Prostate gland (tissue), 2 donors: ENCODE data around the gene PAK5. TPM values are rescaled to one million over a fixed set of nuclear protein-coding genes. Genes with fewer than 3 reads are reported as not detected.

Source experiments
- DNase-seq: peaks from one replicate; pipeline ENCODE4 v3.0.0-alpha.2; 2019; ENCODE audit warnings: low spot score
- H3K27ac ChIP-seq, 2 donors: fragments of 200-600 bp; sonication (generic); 2 replicates each; pipeline ENCODE4 v1.5.1; 2017 to 2019
- H3K27me3 ChIP-seq: fragments of 200-600 bp; sonication (generic); replicated peaks from 2 replicates; pipeline ENCODE4 v1.5.1; 2019; ENCODE audit not compliant: insufficient read depth
- H3K36me3 ChIP-seq, 2 donors: fragments of 200-600 bp; sonication (generic); 1 replicate in 1 of 2; 2 replicates in 1 of 2; pipeline versions ENCODE4 v1.5.1 to v1.8.1; 2017 to 2019
- H3K4me1 ChIP-seq: fragments of 200-600 bp; sonication (generic); replicated peaks from 2 replicates; pipeline ENCODE4 v1.5.1; 2019
- H3K4me3 ChIP-seq, 2 donors: fragments of 200-600 bp; sonication (generic); 2 replicates each; pipeline ENCODE4 v1.5.1; 2017 to 2019
- H3K9me3 ChIP-seq: fragments of 200-600 bp; sonication (generic); 2 replicates; pipeline ENCODE4 v1.5.1; 2017
- CTCF ChIP-seq, 4 experiments: fragments of 200-600 bp in 2 of 4; fragments of 450-650 bp in 2 of 4; sonication (generic) in 2 of 4; IDR thresholded peaks; 1 replicate in 3 of 4; 2 replicates in 1 of 4; pipeline ENCODE4 v1.5.1; 2016 to 2019; ENCODE audit warnings: antibody characterized with exemption in 4 of 4, mild to moderate bottlenecking in 2 of 4, moderate library complexity in 2 of 4
- POLR2A ChIP-seq: fragments of 450-650 bp; IDR thresholded peaks from one replicate; pipeline ENCODE4 v1.6.1; 2016; ENCODE audit warnings: antibody characterized with exemption, mild to moderate bottlenecking
- POLR2AphosphoS5 ChIP-seq: sonication (generic); formaldehyde crosslinking; IDR thresholded peaks from one replicate; pipeline ENCODE4 v1.6.1; 2017; ENCODE audit warnings: antibody characterized with exemption
- WGBS: methylation state at CpG from one replicate; pipeline ENCODE4 v1.1.5; 2018; 5-methylcytosine and 5-hydroxymethylcytosine counted together
- intact Hi-C: fragments of 100-400 bp; cut with DNase I; formaldehyde crosslinking; loops from one replicate; pipeline ENCODE4 v1.14.2; 2022
- total RNA-seq, 2 donors: library from RNA; depleted of rRNA; stranded (reverse); fragments of >200 nt; gene quantifications; one replicate each; pipeline ENCODE4 v1.1.0, GENCODE V29; 2016

The PAK5 gene
- total RNA-seq, 2 donors from 2014 or later = 1.4 to 1.9 TPM

- Histone ChIP-seq H3K27me3 (no peaks in the 10 kb centered on the region), H3K36me3 (no peaks in the 10 kb centered on the region), H3K4me1 (no peaks in the 10 kb centered on the region), H3K9me3 (no peaks in the 10 kb centered on the region), H3K4me3 (no peak overlapping the region), H3K27ac (no peak overlapping the region)
- intact Hi-C loops = no loop called here
- TF ChIP-seq CTCF (IDR thresholded peaks at IDR 0.05) (no peak), POLR2AphosphoS5 (no peak), POLR2A (no peak)
- WGBS = 90% methylated on average over 7 of the region's 7 CpGs
- DNase-seq = no peak
Measured at GRCh38 chr20:9723501-9724202, 115.2 kb downstream of the PAK5 start.

- no peak overlapping the region for H3K27ac ChIP-seq
- TF ChIP-seq CTCF (IDR thresholded peaks at IDR 0.05) (no peak), POLR2AphosphoS5 (no peak), POLR2A (no peak)
- no peak overlapping the region for H3K4me3 ChIP-seq
- H3K4me1 ChIP-seq = no peaks in the 10 kb centered on the region
- H3K9me3 ChIP-seq = no peaks in the 10 kb centered on the region
- no peaks in the 10 kb centered on the region for H3K27me3 ChIP-seq
- DNase-seq = no peak
- 57% methylated on average over 2 of the region's 2 CpGs for WGBS
- H3K36me3 ChIP-seq = no peaks in the 10 kb centered on the region
- intact Hi-C loops = no loop called here
Measured at GRCh38 chr20:9711872-9712271, 127.0 kb downstream of the PAK5 start.

- no peak overlapping the region for H3K4me3 ChIP-seq
- no peaks in the 10 kb centered on the region for H3K4me1 ChIP-seq
- TF ChIP-seq POLR2A (no peak), CTCF (IDR thresholded peaks at IDR 0.05) (no peak), POLR2AphosphoS5 (no peak)
- intact Hi-C loops = no loop called here
- no peaks in the 10 kb centered on the region for H3K9me3 ChIP-seq
- H3K36me3 ChIP-seq = no peaks in the 10 kb centered on the region
- no peak overlapping the region for H3K27ac ChIP-seq
- H3K27me3 ChIP-seq = no peaks in the 10 kb centered on the region
- DNase-seq = no peak
- 81% methylated on average over 3 of the region's 3 CpGs for WGBS
Measured at GRCh38 chr20:9710685-9711084, 128.2 kb downstream of the PAK5 start.

- intact Hi-C loops = no loop called here
- H3K4me3 ChIP-seq = no peak overlapping the region
- TF ChIP-seq POLR2A (no peak), CTCF (IDR thresholded peaks at IDR 0.05) (no peak), POLR2AphosphoS5 (no peak)
- DNase-seq = no peak
- no peak overlapping the region for H3K27ac ChIP-seq
- H3K4me1 ChIP-seq = no peaks in the 10 kb centered on the region
- WGBS = 68% methylated on average over 4 of the region's 4 CpGs
- H3K36me3 ChIP-seq = no peaks in the 10 kb centered on the region
- no peaks in the 10 kb centered on the region for H3K27me3 ChIP-seq
- no peaks in the 10 kb centered on the region for H3K9me3 ChIP-seq
Measured at GRCh38 chr20:9705722-9706476, 133.0 kb downstream of the PAK5 start.

GRCh38 chr20:9699181-9699580 lies 139.7 kb downstream of the PAK5 start:
- no peak overlapping the region for H3K27ac ChIP-seq
- no peaks in the 10 kb centered on the region for H3K36me3 ChIP-seq
- H3K9me3 ChIP-seq = no peaks in the 10 kb centered on the region
- TF ChIP-seq POLR2A = no peak
- TF ChIP-seq CTCF (IDR thresholded peaks at IDR 0.05) = no peak
- intact Hi-C loops = no loop called here
- no peaks in the 10 kb centered on the region for H3K27me3 ChIP-seq
- H3K4me1 ChIP-seq = no peaks in the 10 kb centered on the region
- DNase-seq = no peak
- no peak overlapping the region for H3K4me3 ChIP-seq
